NT2/D1 (cell line): Measurements from ENCODE around the gene OGN.

Experiments used
- YY1 ChIP-seq: IDR thresholded peaks from 2 replicates; pipeline ENCODE4 v1.6.1; 2011; ENCODE audit not compliant: insufficient read length, insufficient read depth
- ZNF274 ChIP-seq: IDR thresholded peaks from 2 replicates; pipeline ENCODE4 v1.6.1; 2011; ENCODE audit warnings: mild to moderate bottlenecking, low read depth, low read length

DNA sequence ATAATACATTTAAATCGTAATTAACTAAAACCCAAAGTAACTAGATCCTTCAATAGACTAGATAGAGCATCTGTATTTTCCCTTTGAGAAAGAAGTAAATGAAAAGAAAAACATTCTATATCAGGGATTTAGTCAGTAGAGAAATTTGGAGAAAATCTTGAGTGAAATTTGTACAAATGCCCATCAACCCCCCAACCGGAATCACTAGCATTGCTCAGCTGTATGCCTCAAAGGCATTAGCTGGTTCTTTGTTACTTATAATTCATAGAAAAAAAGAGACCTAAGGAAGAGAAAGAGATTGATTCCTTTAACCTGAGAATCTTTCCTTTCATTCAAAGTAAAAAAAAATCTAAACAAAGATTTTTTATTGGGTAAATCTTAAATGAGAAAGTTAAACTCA is 19.2 kb upstream of the OGN start:
- TF ChIP-seq ZNF274 (no peak), YY1 (no peak)
